Amniotic epithelial cell (primary cell): ENCODE measurements around the gene RNF43.

Experiments
- DNase-seq: peaks from one replicate; pipeline ENCODE4 v3.0.0-alpha.2; 2010; ENCODE audit warnings: low read depth

The RNF43 gene

GRCh38 chr17:58381124-58382035 lies 36.0 kb downstream of the RNF43 start:
- no peak for DNase-seq

- no peak for DNase-seq
Measured at GRCh38 chr17:58380207-58381123, 36.9 kb downstream of the RNF43 start.

- no peak for DNase-seq
Measured at GRCh38 chr17:58379511-58379824, 37.9 kb downstream of the RNF43 start.

- no peak for DNase-seq
Measured at GRCh38 chr17:58378733-58379510, 38.4 kb downstream of the RNF43 start.

GRCh38 chr17:58377661-58378060 lies 39.7 kb downstream of the RNF43 start:
- DNase-seq = no peak

GRCh38 chr17:58377093-58377601 lies 40.2 kb downstream of the RNF43 start:
- no peak for DNase-seq

- no peak for DNase-seq
Measured at GRCh38 chr17:58376472-58377000, 40.8 kb downstream of the RNF43 start.

- no peak for DNase-seq
Measured at GRCh38 chr17:58375811-58376210, 41.5 kb downstream of the RNF43 start.

- no peak for DNase-seq
Measured at GRCh38 chr17:58375256-58375655, 42.1 kb downstream of the RNF43 start.

- no peak for DNase-seq
Measured at GRCh38 chr17:58373923-58374322, 43.4 kb downstream of the RNF43 start.

- no peak for DNase-seq
Measured at GRCh38 chr17:58373003-58373402, 44.3 kb downstream of the RNF43 start.

GRCh38 chr17:58371300-58371950 lies 45.9 kb downstream of the RNF43 start:
- DNase-seq = no peak

GRCh38 chr17:58370716-58371115 lies 46.6 kb downstream of the RNF43 start:
- no peak for DNase-seq

GRCh38 chr17:58370309-58370708 lies 47.0 kb downstream of the RNF43 start:
- DNase-seq = no peak

GRCh38 chr17:58369214-58370031 lies 47.9 kb downstream of the RNF43 start:
- no peak for DNase-seq

- DNase-seq = no peak
Measured at GRCh38 chr17:58368860-58369213, 48.5 kb downstream of the RNF43 start.
